ENCODE results near the gene RFPL1.
A peak's percentile ranks its signal among the peaks of the same experiment; 100 is the strongest.
"Not testable (repeated sequence)": the region's sequence is repeated elsewhere in the genome, so short reads cannot be mapped to it uniquely, and the experiment has no call there.

RFPL1 gene

GRCh38 chr22:29438283-29438682 lies at the start of gene RFPL1:
TSS of gene RFPL1 (plus strand) at chr22:29438583.
- not testable (repeated sequence) for DNase-seq (ENCODE audit: low read depth in 2 of 2)

- no peak for DNase-seq (ENCODE audit: low read depth in 2 of 2)
Observed at GRCh38 chr22:29388759-29389090, 49.7 kb upstream of the RFPL1 start.

- no peak for DNase-seq (ENCODE audit: low read depth in 2 of 2)
Observed at GRCh38 chr22:29390270-29390669, 48.1 kb upstream of the RFPL1 start.

GRCh38 chr22:29391546-29391945 lies 46.8 kb upstream of the RFPL1 start:
- DNase-seq (ENCODE audit: low read depth in 2 of 2), result no peak

GRCh38 chr22:29393019-29393608 lies 45.3 kb upstream of the RFPL1 start:
- no peak for DNase-seq (ENCODE audit: low read depth in 2 of 2)

- DNase-seq (ENCODE audit: low read depth in 2 of 2), result peak; percentile 54 to 66
Observed at GRCh38 chr22:29394931-29395581, 43.3 kb upstream of the RFPL1 start.

- DNase-seq (ENCODE audit: low read depth in 2 of 2), result no peak
Observed at GRCh38 chr22:29396126-29396525, 42.3 kb upstream of the RFPL1 start.

GRCh38 chr22:29397791-29398190 lies 40.6 kb upstream of the RFPL1 start:
- DNase-seq (ENCODE audit: low read depth in 2 of 2), result no peak

- DNase-seq (ENCODE audit: low read depth in 2 of 2), result no peak
Observed at GRCh38 chr22:29400576-29400975, 37.8 kb upstream of the RFPL1 start.

GRCh38 chr22:29401538-29401937 lies 36.8 kb upstream of the RFPL1 start:
- not testable (repeated sequence) for DNase-seq (ENCODE audit: low read depth in 2 of 2)

- no peak for DNase-seq (ENCODE audit: low read depth in 2 of 2)
Observed at GRCh38 chr22:29408940-29409339, 29.4 kb upstream of the RFPL1 start.

GRCh38 chr22:29411569-29412211 lies 26.7 kb upstream of the RFPL1 start:
- not testable (repeated sequence) for DNase-seq (ENCODE audit: low read depth in 2 of 2)

GRCh38 chr22:29412772-29413171 lies 25.6 kb upstream of the RFPL1 start:
- DNase-seq (ENCODE audit: low read depth in 2 of 2), result not testable (repeated sequence)

- peak; percentile 28 to 56 for DNase-seq (ENCODE audit: low read depth in 2 of 2)
Observed at GRCh38 chr22:29414951-29415591, 23.3 kb upstream of the RFPL1 start.

GRCh38 chr22:29418704-29419103 lies 19.7 kb upstream of the RFPL1 start:
- not testable (repeated sequence) for DNase-seq (ENCODE audit: low read depth in 2 of 2)

- DNase-seq (ENCODE audit: low read depth in 2 of 2), result no peak
Observed at GRCh38 chr22:29426476-29426875, 11.9 kb upstream of the RFPL1 start.

- no peak for DNase-seq (ENCODE audit: low read depth in 2 of 2)
Observed at GRCh38 chr22:29427176-29427760, 11.1 kb upstream of the RFPL1 start.

GRCh38 chr22:29431986-29432385 lies 6.4 kb upstream of the RFPL1 start:
- no peak for DNase-seq (ENCODE audit: low read depth in 2 of 2)

- no peak for DNase-seq (ENCODE audit: low read depth in 2 of 2)
Observed at GRCh38 chr22:29433856-29434255, 4.5 kb upstream of the RFPL1 start.

- DNase-seq (ENCODE audit: low read depth in 2 of 2), result no peak
Observed at GRCh38 chr22:29434288-29434687, 4.1 kb upstream of the RFPL1 start.

GRCh38 chr22:29435236-29436136 lies 2.9 kb upstream of the RFPL1 start:
- DNase-seq (ENCODE audit: low read depth in 2 of 2), result no peak

Data from stimulated activated CD4-positive, alpha-beta T cell treated with anti-CD3 and anti-CD28 coated beads, Interleukin-1b, Interleukin-23, amount 100 ng/mL, for 4 hours (primary cell).